Ishikawa (cell line): Measurements from ENCODE around the gene COG2.

Source experiments
- CEBPB ChIP-seq: IDR thresholded peaks from 2 replicates; pipeline ENCODE4 v1.6.1; 2012
- CREB1 ChIP-seq: IDR thresholded peaks from 2 replicates; pipeline ENCODE4 v1.6.1; 2012; ENCODE audit warnings: low read depth
- EGR1 ChIP-seq: IDR thresholded peaks from 2 replicates; pipeline ENCODE4 v1.6.1; 2012
- EP300 ChIP-seq: IDR thresholded peaks from 2 replicates; pipeline ENCODE4 v1.6.1; 2012; ENCODE audit warnings: borderline replicate concordance
- FOXM1 ChIP-seq: IDR thresholded peaks from 2 replicates; pipeline ENCODE4 v1.6.1; 2012; ENCODE audit warnings: low read depth, borderline replicate concordance
- NFIC ChIP-seq: IDR thresholded peaks from 2 replicates; pipeline ENCODE4 v1.6.1; 2012
- RAD21 ChIP-seq: IDR thresholded peaks from 2 replicates; pipeline ENCODE4 v1.6.1; 2012; ENCODE audit warnings: low read depth
- TAF1 ChIP-seq: IDR thresholded peaks from 2 replicates; pipeline ENCODE4 v1.6.1; 2012; ENCODE audit warnings: low read depth, mild to moderate bottlenecking
- TCF12 ChIP-seq: IDR thresholded peaks from 2 replicates; pipeline ENCODE4 v1.6.1; 2012; ENCODE audit warnings: low read depth
- TEAD4 ChIP-seq: IDR thresholded peaks from 2 replicates; pipeline ENCODE4 v1.6.1; 2012
- YY1 ChIP-seq: IDR thresholded peaks from 2 replicates; pipeline ENCODE4 v1.6.1; 2012; ENCODE audit warnings: low read depth
- ZBTB7A ChIP-seq: IDR thresholded peaks from 2 replicates; pipeline ENCODE4 v1.6.1; 2012; ENCODE audit warnings: low read depth
- TF ChIP-seq, protein P1 (sequence below): IDR thresholded peaks from 2 replicates; pipeline ENCODE4 v1.6.1; 2012
- TF ChIP-seq, protein P2 (sequence below): IDR thresholded peaks from 2 replicates; pipeline ENCODE4 v1.6.1; 2012
- TF ChIP-seq, protein P3 (sequence below): IDR thresholded peaks from 2 replicates; pipeline ENCODE4 v1.6.1; 2012; ENCODE audit warnings: low read depth, mild to moderate bottlenecking

Gene COG2

DNA sequence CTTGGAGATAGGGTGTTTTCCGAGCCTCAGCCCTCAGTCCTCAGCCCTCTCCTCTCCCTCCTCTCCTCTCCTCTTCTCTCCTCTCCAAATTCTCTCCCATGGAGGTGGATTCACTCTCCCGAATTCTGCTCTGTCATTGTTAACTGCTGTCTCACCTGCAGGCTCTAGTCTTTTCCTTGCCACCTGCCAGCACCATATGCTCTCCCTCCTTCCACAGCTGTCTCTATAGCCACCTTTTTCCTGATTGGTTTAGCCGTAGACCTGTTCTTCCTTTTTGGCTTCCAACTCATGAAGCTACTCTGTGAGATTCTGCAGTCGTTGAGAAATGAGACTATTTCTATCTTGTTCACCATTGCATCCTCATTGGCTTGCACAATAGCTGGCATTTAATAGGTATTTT lies 19.7 kb downstream of the COG2 start:
- TF ChIP-seq TCF12: no peak
- TF ChIP-seq CEBPB: no peak
- no peak for TF ChIP-seq NFIC
- TF ChIP-seq CREB1: no peak
- TF ChIP-seq EP300: no peak
- no peak for TF ChIP-seq TEAD4
- no peak for TF ChIP-seq TAF1
- TF ChIP-seq, protein P1, sequence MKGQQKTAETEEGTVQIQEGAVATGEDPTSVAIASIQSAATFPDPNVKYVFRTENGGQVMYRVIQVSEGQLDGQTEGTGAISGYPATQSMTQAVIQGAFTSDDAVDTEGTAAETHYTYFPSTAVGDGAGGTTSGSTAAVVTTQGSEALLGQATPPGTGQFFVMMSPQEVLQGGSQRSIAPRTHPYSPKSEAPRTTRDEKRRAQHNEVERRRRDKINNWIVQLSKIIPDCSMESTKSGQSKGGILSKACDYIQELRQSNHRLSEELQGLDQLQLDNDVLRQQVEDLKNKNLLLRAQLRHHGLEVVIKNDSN: no peak

DNA sequence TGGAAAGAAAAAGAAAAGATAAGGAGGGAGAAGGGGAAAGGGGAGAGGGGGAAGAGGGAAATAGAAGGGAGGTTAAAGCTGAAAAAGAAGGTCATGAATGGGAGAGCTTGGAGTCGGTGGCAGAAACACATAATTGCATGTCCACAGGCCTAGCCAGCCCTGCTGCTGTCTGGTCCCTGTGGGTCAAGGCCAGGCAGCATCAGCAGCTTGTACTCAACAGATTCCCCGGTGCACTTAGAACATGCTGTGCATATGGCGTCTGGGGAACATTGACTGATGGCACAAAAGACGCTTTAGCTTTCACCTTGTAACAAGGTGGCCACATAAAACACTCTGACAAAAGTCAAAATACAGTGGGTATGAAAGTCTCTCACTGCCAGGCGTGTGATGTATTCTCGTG lies 25.9 kb downstream of the COG2 start:
- TF ChIP-seq, protein P1: no peak
- TF ChIP-seq TAF1: no peak
- no peak for TF ChIP-seq NFIC
- no peak for TF ChIP-seq CEBPB
- TF ChIP-seq, protein P2, sequence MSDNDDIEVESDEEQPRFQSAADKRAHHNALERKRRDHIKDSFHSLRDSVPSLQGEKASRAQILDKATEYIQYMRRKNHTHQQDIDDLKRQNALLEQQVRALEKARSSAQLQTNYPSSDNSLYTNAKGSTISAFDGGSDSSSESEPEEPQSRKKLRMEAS: no peak
- no peak for TF ChIP-seq TCF12
- no peak for TF ChIP-seq RAD21
- no peak for TF ChIP-seq EP300
- TF ChIP-seq, protein P3, sequence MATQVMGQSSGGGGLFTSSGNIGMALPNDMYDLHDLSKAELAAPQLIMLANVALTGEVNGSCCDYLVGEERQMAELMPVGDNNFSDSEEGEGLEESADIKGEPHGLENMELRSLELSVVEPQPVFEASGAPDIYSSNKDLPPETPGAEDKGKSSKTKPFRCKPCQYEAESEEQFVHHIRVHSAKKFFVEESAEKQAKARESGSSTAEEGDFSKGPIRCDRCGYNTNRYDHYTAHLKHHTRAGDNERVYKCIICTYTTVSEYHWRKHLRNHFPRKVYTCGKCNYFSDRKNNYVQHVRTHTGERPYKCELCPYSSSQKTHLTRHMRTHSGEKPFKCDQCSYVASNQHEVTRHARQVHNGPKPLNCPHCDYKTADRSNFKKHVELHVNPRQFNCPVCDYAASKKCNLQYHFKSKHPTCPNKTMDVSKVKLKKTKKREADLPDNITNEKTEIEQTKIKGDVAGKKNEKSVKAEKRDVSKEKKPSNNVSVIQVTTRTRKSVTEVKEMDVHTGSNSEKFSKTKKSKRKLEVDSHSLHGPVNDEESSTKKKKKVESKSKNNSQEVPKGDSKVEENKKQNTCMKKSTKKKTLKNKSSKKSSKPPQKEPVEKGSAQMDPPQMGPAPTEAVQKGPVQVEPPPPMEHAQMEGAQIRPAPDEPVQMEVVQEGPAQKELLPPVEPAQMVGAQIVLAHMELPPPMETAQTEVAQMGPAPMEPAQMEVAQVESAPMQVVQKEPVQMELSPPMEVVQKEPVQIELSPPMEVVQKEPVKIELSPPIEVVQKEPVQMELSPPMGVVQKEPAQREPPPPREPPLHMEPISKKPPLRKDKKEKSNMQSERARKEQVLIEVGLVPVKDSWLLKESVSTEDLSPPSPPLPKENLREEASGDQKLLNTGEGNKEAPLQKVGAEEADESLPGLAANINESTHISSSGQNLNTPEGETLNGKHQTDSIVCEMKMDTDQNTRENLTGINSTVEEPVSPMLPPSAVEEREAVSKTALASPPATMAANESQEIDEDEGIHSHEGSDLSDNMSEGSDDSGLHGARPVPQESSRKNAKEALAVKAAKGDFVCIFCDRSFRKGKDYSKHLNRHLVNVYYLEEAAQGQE: no peak
- no peak for TF ChIP-seq ZBTB7A
- TF ChIP-seq TEAD4: no peak
- TF ChIP-seq CREB1: no peak
- TF ChIP-seq YY1: no peak

- TF ChIP-seq, protein P2: peak; percentile 48; the same call in 1 of the 2 replicates
- TF ChIP-seq YY1: no peak
- no peak for TF ChIP-seq EGR1
- 0 out of 2 replicates have a peak, but pooled peaks have one; percentile 44 for TF ChIP-seq TEAD4
Measured at GRCh38 chr1:230669543-230669942, 27.3 kb downstream of the COG2 start.

DNA sequence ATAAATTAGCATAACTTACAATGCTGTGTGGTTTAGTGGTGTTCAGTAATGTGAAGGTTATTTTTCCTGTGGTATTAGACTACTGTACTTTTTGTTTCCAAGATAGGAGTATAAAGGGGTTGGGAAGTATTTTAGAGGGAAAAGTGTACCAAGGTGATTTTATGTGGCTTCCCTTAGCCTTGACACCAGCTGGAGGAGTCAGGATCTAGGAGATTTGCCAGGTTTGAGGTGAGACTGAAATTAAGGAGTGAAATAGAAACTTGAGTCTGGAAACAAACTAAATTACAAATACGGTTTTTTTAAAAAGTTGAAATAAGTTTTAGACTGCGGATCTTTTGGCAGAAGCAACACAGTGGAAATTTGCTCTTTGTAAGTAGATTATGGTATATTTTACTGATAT lies 32.3 kb downstream of the COG2 start:
- TF ChIP-seq TEAD4: no peak
- no peak for TF ChIP-seq NFIC
- TF ChIP-seq FOXM1: no peak
- no peak for TF ChIP-seq TCF12
- TF ChIP-seq, protein P3: no peak
- TF ChIP-seq, protein P1: no peak
- TF ChIP-seq, protein P2: no peak
- TF ChIP-seq CREB1: no peak
- no peak for TF ChIP-seq YY1
- no peak for TF ChIP-seq RAD21
- TF ChIP-seq EP300: no peak

- no peak for TF ChIP-seq NFIC
- TF ChIP-seq YY1: no peak
- TF ChIP-seq EP300: no peak
- no peak for TF ChIP-seq RAD21
- TF ChIP-seq ZBTB7A: no peak
- TF ChIP-seq, protein P3: no peak
- TF ChIP-seq TEAD4: no peak
- no peak for TF ChIP-seq CREB1
- TF ChIP-seq EGR1: no peak
- TF ChIP-seq TCF12: no peak
- TF ChIP-seq CEBPB: no peak
- TF ChIP-seq TAF1: no peak
Measured at GRCh38 chr1:230677200-230677599, 34.9 kb downstream of the COG2 start.
